SK-N-SH treated with all-trans-retinoic acid at 6 μM for 48 hours (cell line): Measurements from ENCODE around the gene LPIN3.

Experiments used
- ARNTL ChIP-seq: fragments of 450-650 bp; formaldehyde crosslinking; IDR thresholded peaks from 2 replicates; pipeline ENCODE4 v1.5.0; 2020; ENCODE audit warnings: low read depth, mild to moderate bottlenecking, moderate library complexity, borderline replicate concordance
- CSRNP3 ChIP-seq: fragments of 250-450 bp; sonication (Bioruptor Pico); IDR thresholded peaks from 2 replicates; pipeline ENCODE4 v1.5.1; 2021; ENCODE audit warnings: mild to moderate bottlenecking, moderate library complexity
- GLIS3 ChIP-seq: fragments of 250-450 bp; sonication (Bioruptor Pico); IDR thresholded peaks from 2 replicates; pipeline ENCODE4 v1.5.0; 2020; ENCODE audit warnings: mild to moderate bottlenecking, moderate library complexity
- ISL1 ChIP-seq: fragments of 250-450 bp; sonication (Bioruptor Pico); IDR thresholded peaks from 2 replicates; pipeline ENCODE4 v2.1.2; 2022; ENCODE audit warnings: mild to moderate bottlenecking, moderate library complexity
- OSR1 ChIP-seq: fragments of 250-450 bp; sonication (Bioruptor Pico); IDR thresholded peaks from 2 replicates; pipeline ENCODE4 v1.8.0; 2022; ENCODE audit warnings: moderate library complexity, mild to moderate bottlenecking, inconsistent platforms
- PATZ1 ChIP-seq: fragments of 250-450 bp; sonication (Bioruptor Pico); IDR thresholded peaks from 2 replicates; pipeline ENCODE4 v1.8.0; 2020; ENCODE audit warnings: mild to moderate bottlenecking, moderate library complexity, borderline replicate concordance
- POU6F1 ChIP-seq: fragments of 250-450 bp; sonication (Bioruptor Pico); IDR thresholded peaks from 2 replicates; pipeline ENCODE4 v1.8.0; 2021; ENCODE audit warnings: low read depth, mild to moderate bottlenecking, moderate library complexity, borderline replicate concordance
- RARB ChIP-seq: fragments of 250-450 bp; sonication (Bioruptor Pico); IDR thresholded peaks from 2 replicates; pipeline ENCODE4 v1.8.0; 2021; ENCODE audit warnings: mild to moderate bottlenecking, moderate library complexity
- SNAI2 ChIP-seq: fragments of 250-450 bp; sonication (Bioruptor Pico); IDR thresholded peaks from 2 replicates; pipeline ENCODE4 v1.5.0; 2020; ENCODE audit warnings: mild to moderate bottlenecking, moderate library complexity
- TOX ChIP-seq: fragments of 250-450 bp; sonication (Bioruptor Pico); IDR thresholded peaks from 2 replicates; pipeline ENCODE4 v1.8.0; 2021; ENCODE audit warnings: mild to moderate bottlenecking, moderate library complexity, borderline replicate concordance
- ZFP3 ChIP-seq: fragments of 250-450 bp; sonication (Bioruptor Pico); IDR thresholded peaks from 2 replicates; pipeline ENCODE4 v1.5.0; 2020; ENCODE audit warnings: mild to moderate bottlenecking, moderate library complexity
- ZNF8 ChIP-seq: fragments of 450-650 bp; formaldehyde crosslinking; IDR thresholded peaks from 2 replicates; pipeline ENCODE4 v1.5.0; 2020; ENCODE audit warnings: mild to moderate bottlenecking, moderate library complexity

GRCh38 chr20:41336711-41337492, 3.7 kb upstream of the LPIN3 start:
- TF ChIP-seq POU6F1 (CRISPR knock-in tag) (no peak), ZFP3 (CRISPR knock-in tag) (no peak), GLIS3 (CRISPR knock-in tag) (no peak), SNAI2 (no peak), ISL1 (no peak), ARNTL (CRISPR knock-in tag) (no peak), RARB (no peak), PATZ1 (CRISPR knock-in tag) (no peak), CSRNP3 (CRISPR knock-in tag) (no peak), TOX (CRISPR knock-in tag) (no peak), OSR1 (CRISPR knock-in tag) (no peak), ZNF8 (CRISPR knock-in tag) (no peak)
